GM19239 (cell line): Measurements from ENCODE around the gene BCL2A1.
"Not testable (repeated sequence)": the region's sequence is repeated elsewhere in the genome, so short reads cannot be mapped to it uniquely, and the experiment has no call there.

Source experiments
- DNase-seq: peaks from one replicate; pipeline ENCODE4 v3.0.0; 2011; ENCODE audit warnings: low spot score; ENCODE audit not compliant: insufficient read length
- FAIRE-seq: peaks from 2 replicates; lab custom pipeline; 2011; peaks lifted over from hg19 to GRCh38; lab: Jason Lieb, UNC

Gene BCL2A1

DNA sequence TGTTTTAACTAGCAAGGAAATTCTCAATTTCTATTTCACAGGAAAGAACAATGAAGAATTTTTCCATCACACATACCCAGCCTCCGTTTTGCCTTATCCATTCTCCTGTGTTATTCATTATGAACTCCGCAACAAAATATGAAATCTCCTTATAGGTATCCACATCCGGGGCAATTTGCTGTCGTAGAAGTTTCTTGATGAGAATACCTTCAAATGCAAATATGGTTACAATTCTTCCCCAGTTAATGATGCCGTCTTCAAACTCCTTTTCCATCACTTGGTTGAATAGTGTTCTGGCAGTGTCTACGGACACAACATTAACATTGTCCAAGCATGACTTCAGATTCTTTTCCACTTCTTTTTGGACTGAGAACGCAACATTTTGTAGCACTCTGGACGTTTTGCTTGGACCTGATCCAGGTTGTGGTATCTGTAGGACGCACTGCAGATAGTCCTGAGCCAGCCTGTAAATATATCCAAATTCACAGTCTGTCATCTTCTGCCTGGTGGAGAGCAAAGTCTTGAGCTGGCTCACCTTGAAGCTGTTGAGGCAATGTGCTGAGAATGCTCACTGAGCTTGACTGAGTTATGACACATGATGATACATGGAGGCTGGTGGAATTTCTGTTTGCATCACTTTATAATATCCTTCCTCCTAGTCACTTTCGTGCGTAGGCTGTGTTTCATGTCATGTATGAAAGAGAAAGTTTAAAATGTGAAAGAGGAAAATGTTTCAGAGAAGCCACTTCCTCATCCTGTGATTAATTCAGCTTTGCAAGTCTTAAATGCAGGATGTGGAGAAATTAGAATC lies at the start of gene BCL2A1:
Gene BCL2A1, minus strand, starts transcription at position 573 of the 811 bp plus-strand sequence. Its CDS starts 77 bp downstream, at position 496.
- FAIRE-seq (peak; percentile 95), DNase-seq (no peak)

DNA sequence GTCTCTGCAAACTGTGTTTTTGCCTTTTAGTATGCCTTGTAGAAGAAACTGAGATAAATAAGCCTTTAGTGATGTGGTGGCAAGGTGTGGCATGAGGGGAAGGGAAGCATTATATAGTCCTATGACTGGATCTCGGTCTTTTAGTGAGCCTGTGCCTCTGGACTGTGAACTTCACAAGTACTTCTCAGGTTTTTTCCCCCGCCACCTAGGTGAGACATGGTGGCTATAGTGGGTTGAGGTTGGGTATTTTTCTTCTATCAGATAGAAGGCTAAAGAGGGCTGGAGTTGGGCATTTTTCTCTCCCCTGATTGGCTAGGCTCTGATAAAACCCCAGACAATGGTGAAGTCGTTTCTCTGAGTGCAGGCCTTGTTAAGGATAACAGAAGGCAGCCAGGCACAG lies 49.7 kb upstream of the BCL2A1 start:
- DNase-seq (no peak), FAIRE-seq (no peak)

- FAIRE-seq, DNase-seq: not testable (repeated sequence)
These were observed 49.2 kb upstream of the BCL2A1 start for GRCh38 chr15:80020149-80020548.

DNA sequence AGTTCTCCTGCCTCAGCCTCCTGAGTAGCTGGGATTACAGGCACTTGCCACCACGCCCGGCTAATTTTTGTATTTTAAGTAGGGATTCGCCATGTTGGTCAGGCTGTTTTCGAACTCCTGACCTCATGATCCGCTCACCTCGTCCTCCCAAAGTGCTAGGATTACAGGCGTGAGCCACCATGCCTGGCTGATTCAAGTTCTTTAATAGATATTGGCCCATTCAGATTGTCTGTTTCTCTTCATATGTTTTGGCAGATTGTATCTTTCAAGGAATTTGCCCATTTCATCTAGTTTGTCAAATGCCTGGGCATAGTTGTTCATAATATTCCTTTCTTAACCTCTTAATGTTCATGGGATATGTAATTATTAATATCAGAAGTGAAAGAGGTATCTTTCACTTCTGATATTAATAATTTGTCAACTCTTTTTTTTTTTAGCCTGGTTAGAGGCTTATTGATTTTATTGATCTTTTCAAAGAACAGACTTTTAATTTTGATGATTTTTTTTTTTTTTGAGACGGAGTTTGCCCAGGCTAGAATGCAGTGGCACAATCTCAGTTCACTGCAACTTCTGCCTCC lies 48.3 kb upstream of the BCL2A1 start:
- peak; percentile 35 for FAIRE-seq
- DNase-seq, result no peak

GRCh38 chr15:80017139-80017538 lies 46.1 kb upstream of the BCL2A1 start:
- not testable (repeated sequence) for FAIRE-seq, DNase-seq

DNA sequence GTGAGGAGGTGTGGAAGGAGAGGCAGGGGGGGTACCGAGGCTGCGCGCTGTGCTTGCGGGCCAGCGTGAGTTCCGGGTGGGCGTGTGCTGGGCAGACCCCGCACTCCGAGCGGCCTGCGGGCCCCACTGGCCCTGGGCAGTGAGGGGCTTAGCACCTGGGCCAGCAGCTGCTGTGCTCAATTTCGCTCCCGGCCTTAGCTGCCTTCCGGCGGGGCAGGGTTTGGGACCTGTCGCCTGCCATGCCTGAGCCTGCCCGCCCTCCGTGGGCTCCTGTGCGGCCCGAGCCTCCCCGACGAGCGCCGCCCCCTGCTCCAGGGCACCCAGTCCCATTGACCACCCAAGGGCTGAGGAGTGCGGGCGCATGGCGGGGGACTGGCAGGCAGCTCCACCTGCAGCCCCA lies 45.5 kb upstream of the BCL2A1 start:
- DNase-seq, FAIRE-seq: not testable (repeated sequence)

- peak; percentile 8 for FAIRE-seq
- no peak for DNase-seq
These were observed 44.2 kb upstream of the BCL2A1 start for GRCh38 chr15:80015156-80015555.

DNA sequence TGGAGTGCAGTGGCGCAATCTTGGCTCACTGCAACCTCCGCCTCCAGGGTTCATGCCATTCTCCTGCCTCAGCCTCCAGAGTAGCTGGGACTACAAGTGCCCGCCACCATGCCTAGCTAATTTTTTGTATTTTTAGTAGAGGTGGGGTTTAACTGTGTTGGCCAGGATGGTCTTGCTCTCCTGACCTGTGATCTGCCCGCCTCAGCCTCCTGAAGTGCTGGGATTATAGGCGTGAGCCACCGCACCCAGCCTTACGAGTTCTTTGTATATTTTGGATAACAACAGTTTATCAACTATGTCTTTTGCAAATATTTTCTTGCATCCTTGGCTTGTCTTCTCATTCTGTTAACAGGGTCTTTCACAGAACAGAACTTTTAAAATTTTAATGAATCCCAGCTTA lies 43.2 kb upstream of the BCL2A1 start:
- not testable (repeated sequence) for FAIRE-seq, DNase-seq

GRCh38 chr15:80012060-80012726 lies 41.2 kb upstream of the BCL2A1 start:
- DNase-seq, result no peak
- FAIRE-seq, result peak; percentile 42

GRCh38 chr15:80011596-80011995 lies 40.6 kb upstream of the BCL2A1 start:
- FAIRE-seq, result peak; percentile 55
- no peak for DNase-seq

- FAIRE-seq, result peak; percentile 55
These were observed 40.1 kb upstream of the BCL2A1 start for GRCh38 chr15:80011041-80011523.

GRCh38 chr15:80010131-80010673 lies 39.2 kb upstream of the BCL2A1 start:
- peak; percentile 92 for FAIRE-seq
- DNase-seq, result no peak

More at GRCh38 chr15:80011041-80011523, 40.1 kb upstream of the BCL2A1 start:
- not testable (repeated sequence) for DNase-seq

DNA sequence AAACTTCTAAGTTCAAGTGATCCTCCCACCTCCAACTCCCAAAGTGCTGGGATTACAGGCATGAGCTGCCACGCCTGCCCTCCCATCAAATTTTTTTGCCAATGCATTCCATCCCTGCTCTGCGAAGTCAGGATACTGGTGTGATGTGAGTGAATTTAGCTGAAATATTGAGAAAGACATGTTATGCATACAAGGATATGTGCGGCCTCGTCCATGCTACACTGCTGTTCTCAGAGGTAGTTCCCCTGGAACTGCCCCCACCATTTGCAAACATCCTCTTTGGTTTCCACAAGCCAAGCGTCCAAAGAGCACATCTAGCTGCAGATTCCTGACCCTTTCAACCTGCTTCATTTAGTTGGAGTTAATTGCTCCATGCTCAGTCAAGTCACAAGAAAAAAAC lies 36.5 kb upstream of the BCL2A1 start:
- DNase-seq (no peak), FAIRE-seq (no peak)

DNA sequence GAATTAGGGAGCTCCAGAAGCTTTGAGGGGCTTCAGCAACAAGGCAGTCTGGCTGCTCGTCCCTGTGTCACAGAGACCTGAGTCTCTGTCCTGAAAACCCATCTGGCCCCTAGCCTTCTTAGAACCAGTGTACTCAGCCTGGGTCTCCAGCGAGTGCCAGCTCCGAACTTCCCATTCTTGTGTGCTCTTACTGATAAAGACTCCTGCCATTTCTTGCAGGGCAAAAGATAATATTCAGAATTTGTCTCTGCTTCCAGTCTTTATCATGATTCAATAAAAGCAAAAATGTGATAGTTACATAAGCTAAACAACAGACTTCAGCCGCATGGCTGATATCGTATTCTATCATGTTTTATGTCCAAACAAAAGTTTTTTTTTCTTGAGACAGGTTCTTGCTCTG lies 36.0 kb upstream of the BCL2A1 start:
- FAIRE-seq, result no peak
- DNase-seq, result no peak

DNA sequence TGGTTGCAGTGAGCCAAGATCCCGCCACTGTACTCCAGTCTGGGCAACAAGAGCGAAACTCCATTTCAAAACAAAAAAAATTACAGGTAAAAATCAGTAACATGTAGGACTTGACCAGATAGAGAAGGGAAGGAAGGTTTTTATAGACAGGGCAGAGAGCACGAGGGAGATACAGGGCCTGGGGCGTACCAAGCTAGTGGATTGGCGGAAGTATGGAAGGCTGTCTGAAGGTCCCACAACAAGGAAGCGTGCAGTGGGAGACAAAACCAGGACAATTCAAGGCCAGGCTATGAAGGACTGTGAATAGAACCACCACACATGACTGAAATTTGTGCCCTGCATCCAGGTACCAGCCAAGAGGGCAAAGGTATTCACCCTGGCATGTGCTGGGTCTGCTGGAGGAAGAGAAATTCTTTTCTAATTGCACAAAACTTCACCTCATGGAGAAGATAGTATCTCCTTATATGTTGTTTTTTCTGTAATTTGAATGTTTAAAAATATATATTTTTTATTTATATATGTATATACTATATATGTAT lies 33.0 kb upstream of the BCL2A1 start:
- no peak for DNase-seq
- FAIRE-seq, result peak; percentile 65

- DNase-seq (no peak), FAIRE-seq (no peak)
These were observed 32.2 kb upstream of the BCL2A1 start for GRCh38 chr15:80003171-80003570.

DNA sequence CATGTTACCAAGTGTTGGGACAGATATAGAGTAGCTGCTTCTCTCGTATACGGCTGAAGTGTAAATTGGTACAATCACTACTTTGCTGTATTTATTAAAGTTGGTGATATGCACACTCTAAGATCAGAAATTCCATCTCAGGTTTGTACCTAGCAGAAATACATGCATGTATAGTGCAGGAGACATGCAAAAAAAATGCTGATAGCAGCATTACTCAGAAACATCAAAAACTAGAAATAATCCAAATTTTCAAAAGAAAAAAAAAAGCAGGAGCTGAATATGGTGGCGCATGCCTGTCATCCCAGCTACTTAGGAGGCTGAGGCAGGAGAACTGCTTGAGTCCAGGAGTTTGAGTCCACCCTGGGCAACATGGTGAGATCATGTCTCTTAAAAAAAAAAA lies 31.3 kb upstream of the BCL2A1 start:
- DNase-seq, result no peak
- no peak for FAIRE-seq

GRCh38 chr15:79994615-79995014 lies 23.6 kb upstream of the BCL2A1 start:
- no peak for FAIRE-seq
- no peak for DNase-seq

- DNase-seq (no peak), FAIRE-seq (no peak)
These were observed 20.8 kb upstream of the BCL2A1 start for GRCh38 chr15:79991826-79992225.

GRCh38 chr15:79990997-79991334 lies 20.0 kb upstream of the BCL2A1 start:
- DNase-seq (no peak), FAIRE-seq (no peak)
